Globus pallidus (tissue), 1 donor: ENCODE data around the gene RNASEH2C.
"Not testable (repeated sequence)": the region's sequence is repeated elsewhere in the genome, so short reads cannot be mapped to it uniquely, and the experiment has no call there.

Experiments
- DNase-seq: peaks from one replicate; pipeline ENCODE4 v3.0.0-alpha.2; 2015; ENCODE audit warnings: low spot score

The RNASEH2C gene

DNA sequence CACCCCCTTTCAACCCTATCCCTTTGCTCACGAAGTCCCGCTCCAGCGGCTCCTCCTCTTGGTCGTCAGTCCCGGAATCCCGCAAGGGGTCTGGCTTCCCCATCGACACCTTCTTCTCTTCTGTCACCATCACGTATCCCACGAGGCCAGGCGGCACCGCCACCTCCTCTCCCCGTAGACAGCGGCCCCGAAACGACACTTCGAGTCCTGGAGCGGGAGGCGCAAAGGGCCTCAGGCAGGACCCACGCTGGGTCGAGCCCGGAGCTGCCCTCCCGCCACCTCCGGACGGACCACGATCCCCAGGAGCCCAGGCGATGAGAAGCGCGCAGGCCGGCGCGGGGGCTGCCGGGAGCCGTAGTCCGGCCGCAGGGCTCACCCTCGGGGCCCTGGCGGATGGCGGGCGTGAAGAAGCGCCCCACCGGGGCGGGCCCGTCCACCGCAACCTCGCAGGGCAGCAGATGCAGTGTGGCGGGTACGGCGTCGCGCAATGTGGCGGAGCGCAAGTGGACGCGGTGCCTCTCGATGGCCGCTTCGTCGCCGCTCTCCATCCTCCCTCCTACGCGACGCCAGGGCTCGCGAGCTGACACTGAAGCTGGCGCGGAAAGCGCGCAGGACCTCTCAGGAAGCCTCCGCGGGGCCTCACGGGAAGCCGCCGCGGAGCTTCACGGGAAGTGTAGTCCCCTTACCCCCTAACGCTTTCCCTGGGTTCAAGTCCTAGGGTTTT is at the start of gene RNASEH2C:
RNASEH2C (minus strand) TSS at position 588 of the 724 bp plus-strand sequence; CDS start at position 548, 40 bp downstream.
- peak; percentile 91 for DNase-seq

DNA sequence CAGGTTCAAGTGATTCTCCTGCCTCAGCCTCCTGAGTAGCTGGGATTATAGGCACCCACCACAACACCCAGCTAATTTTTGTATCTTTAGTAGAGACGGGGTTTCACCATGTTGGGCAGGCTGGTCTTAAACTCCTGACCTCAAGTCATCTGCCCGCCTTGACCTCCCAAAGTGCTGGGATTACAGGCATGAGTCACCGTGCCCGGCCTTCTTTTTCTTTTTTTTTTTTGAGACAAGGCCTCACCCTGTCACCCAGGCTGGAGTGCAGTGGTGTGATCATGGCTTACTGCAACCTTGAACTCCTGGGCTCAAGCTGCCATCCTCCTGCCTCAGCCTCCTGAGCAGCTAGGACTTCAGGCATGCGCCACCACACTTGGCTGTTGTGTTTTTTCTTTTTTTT is 47.2 kb upstream of the RNASEH2C start:
- DNase-seq = not testable (repeated sequence)

DNA sequence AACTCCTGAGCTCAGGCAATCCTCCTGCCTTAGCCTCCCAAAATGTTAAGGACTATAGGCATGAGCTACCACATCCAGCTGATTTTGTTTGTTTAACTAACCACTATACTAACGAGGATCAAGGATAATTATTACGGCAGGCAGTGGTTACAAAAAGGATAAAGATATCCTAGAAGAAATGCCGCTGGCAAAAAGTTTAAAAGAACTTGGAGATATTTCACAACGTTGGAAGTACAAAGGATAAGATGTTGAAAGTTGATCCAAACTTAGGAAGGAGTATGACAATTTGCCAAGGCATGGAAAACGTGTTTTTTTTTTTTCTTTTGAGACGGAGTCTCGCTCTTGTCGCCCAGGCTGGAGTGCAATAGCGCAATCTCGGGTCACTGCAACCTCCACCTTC is 46.8 kb upstream of the RNASEH2C start:
- DNase-seq = no peak

DNA sequence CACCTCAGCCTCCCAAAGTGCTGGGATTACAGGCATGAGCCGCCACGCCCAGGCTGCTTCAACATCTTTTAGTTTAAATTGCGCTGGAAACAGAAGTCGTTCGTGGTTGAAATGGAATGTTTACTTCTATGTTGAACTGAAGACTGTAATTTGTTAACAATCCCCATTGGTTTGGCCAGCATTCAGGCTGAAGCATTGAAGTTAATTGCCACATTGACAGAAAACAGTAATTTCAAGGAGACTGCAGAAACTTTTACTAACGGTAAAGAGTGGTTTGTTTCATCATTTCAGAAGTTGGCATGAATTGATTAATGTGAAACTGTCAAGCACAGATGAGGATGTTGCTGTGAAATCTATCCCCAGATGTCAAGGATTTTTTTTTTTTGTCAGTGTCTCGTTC is 45.9 kb upstream of the RNASEH2C start:
- DNase-seq = no peak

DNA sequence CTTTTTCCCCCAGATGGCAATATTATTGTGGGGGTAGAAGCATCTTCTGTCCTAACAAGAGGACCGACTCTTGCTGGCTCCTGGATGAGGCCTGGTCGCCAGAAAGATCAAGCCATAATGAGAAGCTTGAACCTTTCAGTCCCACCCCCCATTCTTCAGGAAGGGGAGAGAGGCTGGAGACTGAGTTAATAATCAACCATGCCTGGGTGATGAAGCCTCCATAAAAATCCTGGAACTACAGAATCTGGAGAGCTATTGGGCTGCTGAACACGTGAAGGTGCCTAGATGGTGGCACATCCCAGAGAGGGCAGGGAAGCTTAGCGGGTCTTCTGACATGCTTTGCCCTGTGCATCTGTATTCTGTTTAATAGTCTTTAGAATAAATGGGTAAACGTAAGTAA is 43.8 kb upstream of the RNASEH2C start:
- no peak for DNase-seq

DNA sequence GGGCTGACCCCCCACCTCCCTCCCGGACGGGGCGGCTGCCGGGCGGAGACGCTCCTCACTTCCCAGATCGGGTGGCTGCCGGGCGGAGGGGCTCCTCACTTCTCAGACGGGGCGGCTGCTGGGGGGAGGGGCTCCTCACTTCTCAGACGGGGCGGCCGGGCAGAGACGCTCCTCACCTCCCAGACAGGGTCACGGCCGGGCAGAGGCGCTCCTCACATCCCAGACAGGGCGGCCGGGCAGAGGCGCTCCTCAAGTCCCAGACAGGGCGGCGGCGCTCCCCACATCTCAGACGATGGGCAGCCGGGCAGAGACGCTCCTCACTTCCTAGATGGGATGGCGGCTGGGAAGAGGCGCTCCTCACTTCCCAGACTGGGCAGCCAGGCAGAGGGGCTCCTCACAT is 42.2 kb upstream of the RNASEH2C start:
- not testable (repeated sequence) for DNase-seq

DNA sequence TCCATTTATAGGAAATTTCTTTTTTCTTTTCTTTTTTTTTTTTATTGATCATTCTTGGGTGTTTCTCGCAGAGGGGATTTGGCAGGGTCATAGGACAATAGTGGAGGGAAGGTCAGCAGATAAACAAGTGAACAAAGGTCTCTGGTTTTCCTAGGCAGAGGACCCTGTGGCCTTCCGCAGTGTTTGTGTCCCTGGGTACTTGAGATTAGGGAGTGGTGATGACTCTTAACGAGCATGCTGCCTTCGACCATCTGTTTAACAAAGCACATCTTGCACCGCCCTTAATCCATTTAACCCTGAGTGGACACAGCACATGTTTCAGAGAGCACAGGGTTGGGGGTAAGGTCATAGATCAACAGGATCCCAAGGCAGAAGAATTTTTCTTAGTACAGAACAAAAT is 41.6 kb upstream of the RNASEH2C start:
- not testable (repeated sequence) for DNase-seq

DNA sequence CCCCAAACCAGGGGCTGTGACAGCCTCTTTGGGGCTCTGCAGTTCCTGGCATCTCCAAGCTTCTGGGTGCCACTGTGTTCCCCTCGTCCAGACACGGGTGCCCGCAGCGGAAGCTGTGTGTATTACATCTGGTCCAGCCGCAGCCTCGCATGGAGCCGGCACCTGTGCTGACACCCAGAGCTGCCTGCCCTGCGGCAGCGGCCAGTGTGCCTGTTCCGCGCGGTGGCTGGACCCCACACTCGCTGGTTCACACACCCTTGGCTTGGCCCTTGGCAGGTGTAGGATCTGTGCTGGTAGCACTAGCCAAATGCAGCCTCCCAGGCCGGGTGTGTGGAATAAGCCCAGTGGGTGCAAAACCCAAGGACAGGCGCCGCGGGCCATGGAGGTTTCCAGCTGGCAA is 24.5 kb upstream of the RNASEH2C start:
- no peak for DNase-seq

DNA sequence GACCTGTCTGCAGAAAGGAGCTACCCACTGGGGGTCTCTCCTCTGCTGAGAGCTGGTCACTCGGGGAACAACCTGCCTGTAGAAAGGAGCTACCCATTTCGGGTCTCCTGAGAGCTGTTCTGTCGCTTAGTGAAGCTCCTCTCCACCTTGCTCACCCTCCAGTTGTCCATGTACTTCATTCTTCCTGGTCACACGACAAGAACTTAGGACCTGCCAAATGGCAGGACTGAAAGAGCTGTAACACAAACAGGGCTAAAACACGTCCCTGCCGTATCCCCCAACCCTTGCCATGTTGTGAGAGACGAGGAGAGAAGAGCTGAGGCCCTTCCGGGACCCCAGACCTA is 24.1 kb upstream of the RNASEH2C start:
- no peak for DNase-seq

DNA sequence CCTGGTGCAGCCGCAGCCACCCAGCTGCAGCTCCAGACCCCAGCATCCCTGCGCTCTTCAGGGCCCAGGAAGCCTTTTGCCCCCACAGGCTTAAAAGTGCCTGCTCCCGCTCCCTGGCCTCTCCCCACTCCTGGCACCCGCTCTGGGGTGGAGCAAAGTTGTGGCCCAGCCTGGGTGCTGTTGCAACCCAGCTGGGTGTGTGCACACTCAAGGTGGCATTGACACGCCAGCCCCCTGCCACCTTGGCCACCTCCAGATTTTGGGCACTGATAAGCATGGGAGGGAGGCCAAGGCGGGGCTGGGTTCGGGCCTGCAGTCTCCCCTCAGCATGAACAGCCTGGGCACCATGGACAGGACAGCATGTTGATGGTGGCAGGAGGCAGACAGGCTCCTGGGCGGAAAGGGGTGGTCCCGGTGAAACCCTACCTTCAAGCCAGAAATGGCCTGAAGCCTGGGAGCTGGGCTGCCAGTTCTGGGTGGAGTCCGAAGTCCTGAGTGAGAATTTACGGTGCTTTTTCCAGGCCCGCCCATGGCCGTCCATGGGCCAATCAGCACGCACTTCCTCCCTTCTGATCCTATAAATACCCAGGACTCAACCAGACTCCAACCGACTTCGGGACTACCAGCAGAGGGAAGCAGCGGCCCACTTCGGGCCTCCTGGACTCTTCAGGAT is 23.6 kb upstream of the RNASEH2C start:
- no peak for DNase-seq

DNA sequence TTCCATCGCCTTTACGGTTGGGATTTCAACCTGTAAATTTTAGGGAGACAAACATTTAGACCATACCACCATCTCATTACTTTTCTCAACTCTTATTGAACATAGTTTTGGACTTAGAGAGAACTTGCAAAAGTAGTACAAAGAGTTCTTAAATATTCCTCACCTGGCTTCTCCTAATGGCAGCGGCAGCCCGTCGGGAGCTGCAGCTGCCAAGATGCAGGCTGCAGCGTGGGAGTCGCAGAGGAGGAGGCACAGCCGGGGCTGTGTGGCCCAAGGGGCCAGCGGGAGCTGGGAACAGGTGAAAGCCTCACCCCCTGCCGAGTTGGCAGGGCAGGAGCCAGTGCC is 23.1 kb upstream of the RNASEH2C start:
- DNase-seq = no peak

DNA sequence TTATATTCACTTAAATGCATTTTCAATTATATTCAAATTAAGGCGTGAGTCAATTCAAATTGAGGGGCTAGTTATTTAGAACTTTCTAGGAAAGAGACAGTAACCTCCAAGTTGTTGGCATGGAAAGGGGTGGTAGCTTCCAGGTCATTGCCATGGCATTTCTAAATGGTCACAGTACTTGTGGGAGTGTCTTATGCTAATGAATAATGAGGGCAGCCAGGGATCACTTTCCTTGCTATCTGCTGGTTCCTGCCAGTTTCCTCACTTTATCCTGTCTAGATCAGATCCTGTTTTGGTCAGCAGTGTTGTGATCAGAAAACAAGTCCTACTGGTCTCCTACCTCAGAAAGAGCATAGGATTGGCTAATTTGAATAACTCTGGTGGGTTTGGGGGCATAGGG is 21.8 kb upstream of the RNASEH2C start:
- DNase-seq = no peak

DNA sequence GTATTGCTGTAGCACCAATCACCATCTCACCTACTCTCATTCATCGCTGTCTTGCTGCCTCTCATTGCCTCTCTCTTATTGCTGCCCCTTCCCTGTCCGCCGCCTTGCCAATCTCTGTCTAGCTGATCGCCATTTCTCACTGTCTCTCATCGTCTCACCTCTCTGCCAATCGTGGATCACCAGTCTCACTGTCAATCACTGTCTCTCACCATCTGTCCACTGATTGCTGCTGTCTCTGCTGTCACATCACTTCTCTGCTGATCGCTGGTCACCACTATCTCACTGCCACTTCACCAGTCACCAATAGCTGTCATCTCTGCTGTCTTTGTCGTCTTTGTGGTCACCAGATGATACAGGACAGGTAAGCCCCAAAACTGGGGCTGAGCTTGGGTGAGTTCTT is 20.6 kb upstream of the RNASEH2C start:
- DNase-seq = no peak

DNA sequence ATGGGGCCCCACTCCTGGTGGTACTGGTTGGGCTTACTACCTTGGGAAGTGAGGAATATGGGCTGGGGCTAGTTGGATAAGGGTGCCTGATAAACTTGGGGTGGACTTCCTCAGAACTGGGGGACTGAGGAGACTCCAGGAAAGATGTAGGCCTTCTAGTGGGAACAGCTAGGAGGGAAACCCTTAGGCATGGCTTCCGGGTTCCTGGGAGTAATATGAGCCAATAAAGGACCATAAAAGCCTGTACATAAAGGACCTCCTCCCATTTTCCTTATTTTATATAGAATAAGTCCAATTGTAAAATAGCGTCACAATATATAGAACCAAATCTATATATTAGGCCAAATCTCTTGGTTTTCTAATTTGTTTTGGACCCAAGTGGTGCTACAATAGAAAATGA is 18.4 kb upstream of the RNASEH2C start:
- DNase-seq = no peak

DNA sequence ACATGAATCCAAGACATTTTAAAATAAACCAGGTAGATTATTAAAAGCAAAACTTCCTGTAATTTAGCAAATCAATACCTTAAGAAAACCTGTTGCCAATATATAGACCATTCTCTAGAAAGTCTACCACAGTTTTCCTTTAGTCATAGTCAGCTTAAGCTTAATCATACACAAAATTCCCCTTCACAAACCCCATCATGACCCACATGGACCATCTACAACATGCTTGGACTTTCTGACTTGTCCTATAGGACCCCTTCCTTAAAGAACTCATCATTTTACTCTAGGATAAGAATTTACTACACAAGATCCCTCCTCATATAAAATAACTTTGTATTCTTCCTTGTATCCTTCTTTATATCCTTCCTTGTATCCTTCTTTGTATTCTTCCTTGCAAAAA is 16.2 kb upstream of the RNASEH2C start:
- no peak for DNase-seq

DNA sequence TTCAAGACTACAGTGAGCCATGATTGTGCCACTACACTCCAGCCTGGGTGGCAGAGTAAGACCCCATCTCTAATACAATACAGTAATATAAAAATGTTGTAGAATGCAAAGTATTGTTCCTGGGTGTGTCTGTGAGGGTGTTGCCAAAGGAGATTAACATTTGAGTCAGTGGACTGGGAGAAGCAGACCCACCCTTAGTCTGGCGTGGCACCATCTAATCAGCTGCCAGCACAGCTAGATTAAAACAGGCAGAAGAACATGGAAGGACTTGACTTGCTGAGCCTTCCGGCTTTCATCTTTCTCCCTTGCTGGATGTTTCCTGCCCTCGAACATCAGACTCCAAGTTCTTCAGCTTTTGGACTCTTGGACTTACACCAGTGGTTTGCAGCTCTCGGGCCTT is 14.5 kb upstream of the RNASEH2C start:
- not testable (repeated sequence) for DNase-seq

DNA sequence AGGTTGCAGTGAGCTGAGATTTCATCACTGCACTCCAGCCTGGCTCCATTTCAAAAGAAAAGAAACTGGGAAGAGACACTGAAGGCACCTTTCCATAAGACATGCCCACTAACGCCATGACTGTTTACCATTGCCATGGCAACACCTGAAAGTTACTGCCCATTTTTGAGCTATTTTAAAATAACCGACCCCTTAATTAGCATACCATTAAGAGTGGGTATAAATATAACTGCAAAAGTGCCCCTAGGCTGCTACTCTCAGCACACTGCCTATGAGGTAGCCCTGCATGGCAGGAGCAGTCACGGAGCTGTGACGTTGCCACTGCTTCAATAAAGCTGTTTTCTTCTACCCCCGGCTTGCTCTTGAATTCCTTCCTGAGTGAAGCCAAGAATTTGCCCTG is 9.9 kb upstream of the RNASEH2C start:
- no peak for DNase-seq

DNA sequence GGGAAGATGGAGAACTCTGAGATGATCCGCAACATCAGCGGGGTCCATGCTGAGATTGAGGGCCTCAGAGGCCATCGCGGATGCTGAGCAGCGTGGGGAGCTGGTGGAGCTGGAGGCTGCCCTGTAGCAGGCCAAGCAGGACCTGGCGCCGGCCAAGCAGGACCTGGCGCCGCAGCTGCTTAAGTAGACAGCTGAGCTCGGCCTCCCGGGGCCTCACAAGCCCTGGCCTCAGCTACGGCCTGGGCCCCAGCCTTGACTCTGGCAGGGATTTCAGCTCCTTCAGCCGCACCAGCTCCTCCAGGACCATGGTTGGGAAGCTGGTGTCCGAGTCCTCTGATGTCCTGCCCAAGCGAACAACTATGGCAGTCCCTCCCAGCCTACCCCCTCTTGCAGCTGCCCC is 7.3 kb upstream of the RNASEH2C start:
- no peak for DNase-seq

DNA sequence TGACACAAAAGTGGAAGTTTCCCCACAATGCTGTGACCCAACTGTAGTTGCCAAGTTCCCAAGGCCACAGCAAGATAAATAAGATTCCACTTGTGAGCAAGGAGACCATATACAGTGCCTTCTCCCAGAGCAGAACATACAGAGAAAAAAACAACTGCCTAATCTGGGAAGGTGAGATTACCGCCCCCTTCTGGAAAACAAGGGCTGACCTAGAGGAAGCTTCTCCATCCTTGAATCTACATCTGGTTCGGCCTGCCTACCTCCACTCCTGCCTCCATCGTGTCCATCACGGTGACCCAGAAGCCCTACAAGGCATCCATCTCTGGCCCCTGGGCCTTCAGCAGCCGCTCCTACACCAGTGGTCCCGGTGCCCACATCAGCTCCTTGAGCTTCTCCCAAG is 6.1 kb upstream of the RNASEH2C start:
- DNase-seq = no peak

DNA sequence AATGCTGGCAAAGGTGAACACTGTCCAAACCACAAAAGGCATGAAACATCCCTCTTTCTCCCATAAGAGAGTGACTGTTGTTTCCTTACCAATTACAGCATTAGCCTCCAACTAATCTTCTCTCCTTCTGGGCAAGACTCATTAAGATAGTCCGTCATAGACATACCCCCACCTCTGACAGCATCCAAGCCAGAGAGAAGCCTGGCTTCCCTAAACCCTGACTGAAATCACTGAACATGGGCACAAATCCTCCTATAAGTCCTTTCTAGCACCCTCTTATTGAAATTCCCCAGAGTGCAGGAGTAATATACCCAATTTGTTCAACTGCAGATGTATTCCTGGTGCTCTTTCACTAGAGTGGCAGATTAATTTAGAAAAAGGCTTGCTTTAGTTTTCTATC is 1.7 kb upstream of the RNASEH2C start:
- no peak for DNase-seq

DNA sequence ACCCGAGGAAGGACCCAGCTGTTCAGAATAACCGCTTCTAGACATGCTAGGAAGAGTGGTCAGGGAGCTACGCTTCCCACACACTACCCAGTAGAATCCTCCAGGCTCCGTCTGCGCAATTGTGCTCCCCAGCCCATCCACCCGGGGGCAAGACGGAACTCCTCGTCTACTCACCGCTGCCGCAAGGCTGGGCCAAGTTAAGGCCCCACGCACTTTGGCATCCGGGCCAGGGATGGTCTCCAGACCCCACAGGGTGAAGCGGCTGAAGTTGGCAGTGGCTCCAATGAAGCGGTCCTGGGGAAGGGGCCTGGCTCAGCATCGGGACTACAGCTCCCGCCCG is 757 bp downstream of the RNASEH2C start:
- no peak for DNase-seq

DNA sequence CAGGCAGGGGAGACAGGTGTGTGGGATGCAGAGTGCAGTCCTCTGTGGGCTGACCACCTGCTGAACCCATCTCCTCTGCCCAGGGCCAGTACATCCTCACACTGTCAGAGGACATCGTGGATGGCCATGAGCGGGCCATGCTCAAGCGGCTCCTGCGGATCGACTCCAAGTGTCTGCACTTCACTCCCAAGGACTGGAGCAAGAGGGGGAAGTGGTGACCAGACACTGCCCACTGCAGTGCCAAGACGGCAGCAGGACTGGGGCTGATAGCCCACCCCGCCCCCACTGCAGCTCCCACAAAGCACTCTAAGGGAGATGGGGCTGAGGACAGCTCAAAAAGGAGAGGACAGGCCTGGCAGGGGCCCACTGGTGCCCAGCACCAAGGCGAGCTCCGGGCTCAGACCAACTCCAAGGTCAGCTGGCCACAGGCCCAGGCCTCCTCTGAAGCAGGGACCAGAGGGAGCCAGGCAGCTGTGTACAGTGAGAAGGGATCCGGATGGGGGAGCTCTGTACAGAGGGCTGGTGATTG is 1.6 kb downstream of the RNASEH2C start:
- DNase-seq = no peak

DNA sequence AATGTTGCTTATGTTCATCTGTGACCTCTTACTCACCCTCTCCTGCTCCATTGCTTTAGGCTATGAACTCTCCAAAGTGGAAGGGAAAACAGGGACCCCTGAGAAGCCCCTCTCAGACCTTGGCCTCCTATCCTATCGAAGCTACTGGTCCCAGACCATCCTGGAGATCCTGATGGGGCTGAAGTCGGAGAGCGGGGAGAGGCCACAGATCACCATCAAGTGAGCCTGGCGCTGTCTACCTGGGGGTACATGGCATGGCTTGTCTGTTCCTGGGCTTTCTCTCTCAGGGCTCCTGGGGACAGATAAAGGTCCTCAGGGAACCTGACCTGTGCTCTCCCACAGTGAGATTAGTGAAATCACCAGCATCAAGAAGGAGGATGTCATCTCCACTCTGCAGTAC is 2.1 kb downstream of the RNASEH2C start:
- no peak for DNase-seq

DNA sequence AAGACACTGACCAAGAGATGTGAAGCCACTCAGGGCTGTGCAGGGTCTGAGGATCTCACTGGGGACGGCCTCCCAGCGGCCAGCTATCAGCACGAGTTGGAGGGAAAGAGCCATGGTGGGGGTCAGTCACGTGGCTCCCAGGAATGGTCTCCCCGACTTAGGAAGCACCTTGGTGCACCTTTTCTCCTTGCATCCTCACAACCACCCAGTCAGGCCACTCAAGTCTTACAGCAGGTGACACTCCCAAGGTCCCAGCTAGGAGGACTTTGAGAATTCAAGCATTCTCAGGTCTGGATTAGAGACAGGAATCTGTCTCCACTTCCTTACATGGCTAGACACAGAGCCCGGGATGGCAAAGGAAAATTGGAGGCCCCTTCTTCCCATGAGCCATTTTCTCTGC is 2.7 kb downstream of the RNASEH2C start:
- DNase-seq = no peak
